ENCODE data around the gene EYA2. TPM values are rescaled to one million over a fixed set of nuclear protein-coding genes. Genes with fewer than 3 reads are reported as not detected.

Gene EYA2
- total RNA-seq, 1 donor: not detected

GRCh38 chr20:46894971-46895905 is 595 bp downstream of the EYA2 start:
- peak; percentile 16 for DNase-seq (ENCODE audit: low read depth)
- TF ChIP-seq CTCF (IDR thresholded peaks at IDR 0.05; ENCODE audit: insufficient read depth, low read depth, low read length): no peak

GRCh38 chr20:46895906-46896242 is 1.2 kb downstream of the EYA2 start:
- H3K4me3 ChIP-seq (ENCODE audit: low read depth, low read length): no peak overlapping the region
- TF ChIP-seq CTCF (IDR thresholded peaks at IDR 0.05; ENCODE audit: insufficient read depth, low read depth, low read length): no peak
- no peak for DNase-seq (ENCODE audit: low read depth)

More at GRCh38 chr20:46894971-46895905, 595 bp downstream of the EYA2 start:
- H3K4me3 ChIP-seq (ENCODE audit: low read depth, low read length): peak overlapping the region; percentile 39

GRCh38 chr20:46897328-46897880 is 2.8 kb downstream of the EYA2 start:
- H3K4me3 ChIP-seq (ENCODE audit: low read depth, low read length): no peak overlapping the region
- no peak for DNase-seq (ENCODE audit: low read depth)
- TF ChIP-seq CTCF (IDR thresholded peaks at IDR 0.05; ENCODE audit: insufficient read depth, low read depth, low read length): no peak

GRCh38 chr20:46898423-46898822 is 3.8 kb downstream of the EYA2 start:
- DNase-seq (ENCODE audit: low read depth): no peak
- no peak for TF ChIP-seq CTCF (IDR thresholded peaks at IDR 0.05; ENCODE audit: insufficient read depth, low read depth, low read length)
- H3K4me3 ChIP-seq (ENCODE audit: low read depth, low read length): no peak overlapping the region

GRCh38 chr20:46899621-46900020 is 5.0 kb downstream of the EYA2 start:
- DNase-seq (ENCODE audit: low read depth): no peak
- no peak for TF ChIP-seq CTCF (IDR thresholded peaks at IDR 0.05; ENCODE audit: insufficient read depth, low read depth, low read length)
- no peak overlapping the region for H3K4me3 ChIP-seq (ENCODE audit: low read depth, low read length)

- DNase-seq (ENCODE audit: low read depth): no peak
Measured at GRCh38 chr20:46900086-46900485, 5.4 kb downstream of the EYA2 start.

More at GRCh38 chr20:46900086-46900485, 5.4 kb downstream of the EYA2 start:
- H3K4me3 ChIP-seq (ENCODE audit: low read depth, low read length): no peak overlapping the region
- TF ChIP-seq CTCF (IDR thresholded peaks at IDR 0.05; ENCODE audit: insufficient read depth, low read depth, low read length): no peak
